ENCODE results near the gene FAM117A. TPM values are rescaled to one million over a fixed set of nuclear protein-coding genes. Genes with fewer than 3 reads are reported as not detected.
A peak's percentile ranks its signal among the peaks of the same experiment; 100 is the strongest.

Gene FAM117A
- polyA plus RNA-seq, 2 of the 4 experiments (the other 2 are of a cell fraction): 1.8 TPM

GRCh38 chr17:49788478-49789242 lies 24.7 kb upstream of the FAM117A start, which contains the start of gene KAT7:
Gene KAT7 (plus strand): TSS chr17:49788681. CDS start chr17:49788835, 154 bp downstream.
- Histone ChIP-seq H3K4me2 (peak within 1 kb of the TSS; percentile 90), H3K9me3 (no peaks in the 10 kb centered on the region), H3K4me1 (peaks cover 9% of the 10 kb centered on the region), H3K4me3 (peak within 1 kb of the TSS; percentile 82), H3K27ac (peak within 1 kb of the TSS; percentile 92 to 93)
- peak; percentile 95 to 98 for ATAC-seq
- under 1% methylated on average over 59 of the region's 59 CpGs for WGBS (ENCODE audit: missing lambda C conversion rate)
- ChIA-PET CTCF (interaction anchor here (1.3 to 2.0 kb wide), 3 partner anchors 80 to 218 kb away, joined by 3 to 7 read pairs (median 5); partner anchors contain the start of gene SLC35B1), POLR2A (interaction anchor here (0.5 to 2.6 kb wide), 18 partner anchors 10 to 374 kb away, joined by 3 to 12 read pairs (median 3); partner anchors contain the start of genes FAM117A, PHB1 and SLC35B1)
- peak; percentile 96 to 100 for DNase-seq (ENCODE audit: low read depth in 1 of 2, low spot score in 1 of 2)
- FAIRE-seq: peak; percentile 99
- TF ChIP-seq KDM1A (IDR thresholded peaks at IDR 0.05; ENCODE audit: low read depth): no peak
- TF ChIP-seq HDAC2 (IDR thresholded peaks at IDR 0.05): no peak
- TF ChIP-seq GATA3 (IDR thresholded peaks at IDR 0.05; ENCODE audit: borderline replicate concordance): no peak; the same call in 1 of the 2 replicates
- no peak for TF ChIP-seq HEYL (CRISPR knock-in tag; IDR thresholded peaks at IDR 0.05)
- no peak for TF ChIP-seq EP300 (IDR thresholded peaks at IDR 0.05)
- peak; percentile 72 for TF ChIP-seq MAX (IDR thresholded peaks at IDR 0.05)
- peak; percentile 90 for TF ChIP-seq USF2 (IDR thresholded peaks at IDR 0.05)
- no peak for TF ChIP-seq ZSCAN20 (CRISPR knock-in tag; IDR thresholded peaks at IDR 0.05)
- TF ChIP-seq POLR2A (IDR thresholded peaks at IDR 0.05; ENCODE audit: low read length): peak; percentile 63
- no peak for TF ChIP-seq RNF2 (IDR thresholded peaks at IDR 0.05; ENCODE audit: borderline replicate concordance, low read depth)
- 0 out of 2 replicates have a peak, but pooled peaks have one; percentile 54 for TF ChIP-seq BHLHE40 (IDR thresholded peaks at IDR 0.05; ENCODE audit: low read depth, low read length)
- TF ChIP-seq ATOH8 (CRISPR knock-in tag; IDR thresholded peaks at IDR 0.05; ENCODE audit: low read depth): no peak
- no peak for TF ChIP-seq HOXB13 (CRISPR knock-in tag; IDR thresholded peaks at IDR 0.05; ENCODE audit: low read depth)
- TF ChIP-seq E2F6 (IDR thresholded peaks at IDR 0.05; ENCODE audit: borderline replicate concordance, low read depth): peak; percentile 35; the same call in 1 of the 2 replicates
- TF ChIP-seq CHD2 (IDR thresholded peaks at IDR 0.05; ENCODE audit: low read length, partially characterized antibody): peak; percentile 56
- no peak for TF ChIP-seq HMGXB4 (CRISPR knock-in tag; IDR thresholded peaks at IDR 0.05; ENCODE audit: borderline replicate concordance)
- TF ChIP-seq ELK1 (IDR thresholded peaks at IDR 0.05; ENCODE audit: low read depth, low read length): no peak
- no peak for TF ChIP-seq CHD4 (IDR thresholded peaks at IDR 0.05; ENCODE audit: borderline replicate concordance)
- TF ChIP-seq KDM5A (IDR thresholded peaks at IDR 0.05): no peak
- TF ChIP-seq EHMT2 (IDR thresholded peaks at IDR 0.05; ENCODE audit: low read depth): no peak; the same call in 1 of the 2 replicates
- no peak for TF ChIP-seq FOXS1 (CRISPR knock-in tag; IDR thresholded peaks at IDR 0.05)
- TF ChIP-seq JUN (IDR thresholded peaks at IDR 0.05): peak; percentile 70 to 88
- TF ChIP-seq MAZ (IDR thresholded peaks at IDR 0.05; ENCODE audit: borderline replicate concordance, low read depth, low read length): no peak
- TF ChIP-seq TFCP2L1 (CRISPR knock-in tag; IDR thresholded peaks at IDR 0.05): peak; percentile 85
- TF ChIP-seq TP53 (CRISPR knock-in tag; IDR thresholded peaks at IDR 0.05): peak; percentile 61; the same call in 1 of the 2 replicates
- no peak for TF ChIP-seq HES2 (IDR thresholded peaks at IDR 0.05)
- TF ChIP-seq CTCF (IDR thresholded peaks at IDR 0.05): no peak
- TF ChIP-seq RFX5 (IDR thresholded peaks at IDR 0.05): peak; percentile 62; the same call in 1 of the 2 replicates
- TF ChIP-seq RCOR1 (IDR thresholded peaks at IDR 0.05; ENCODE audit: low read depth, low read length): no peak
- TF ChIP-seq POLR2AphosphoS2 (conservative IDR thresholded peaks at IDR 0.05; ENCODE audit: low read length): no peak
- no peak for TF ChIP-seq ESRRA (IDR thresholded peaks at IDR 0.05; ENCODE audit: borderline replicate concordance, low read length)
